PC-3 (cell line): ENCODE measurements around the gene PLPPR1. TPM values are rescaled to one million over a fixed set of nuclear protein-coding genes. Genes with fewer than 3 reads are reported as not detected.
"Not testable (repeated sequence)": the region's sequence is repeated elsewhere in the genome, so short reads cannot be mapped to it uniquely, and the experiment has no call there.

ENCODE experiments used
- ATAC-seq: fragments of 200-7000 bp; cut with Tn5 transposase; 2 replicates; pipeline ENCODE4 v1.9.1; 2020; ENCODE audit warnings: mild to moderate bottlenecking, moderate library complexity
- BruUV-seq: library from RNA; stranded (reverse); fragments of 400-500 nt; replicated peaks from 2 replicates; lab custom pipeline; 2021; lab: Mats Ljungman, UMichigan
- CTCF ChIA-PET: fragments of 300-600 bp; sonication (Branson Sonifier 250); formaldehyde crosslinking; loops from one replicate; lab custom pipeline; 2022; ENCODE audit warnings: antibody characterized with exemption; lab: Charles Lee
- POLR2A ChIA-PET: fragments of 300-600 bp; sonication (Branson Sonifier 250); formaldehyde crosslinking; loops from one replicate; lab custom pipeline; 2022; ENCODE audit warnings: antibody characterized with exemption; ENCODE audit not compliant: unreplicated experiment; lab: Charles Lee
- DNase-seq: peaks from one replicate; pipeline ENCODE4 v3.0.0-alpha.2; 2015
- H2AFZ ChIP-seq: fragments of 300-600 bp; sonication (generic); 2 replicates; pipeline ENCODE4 v1.6.0; 2016; ENCODE audit warnings: antibody characterized with exemption, low read length
- H3F3A ChIP-seq: fragments of 300-600 bp; sonication (generic); one replicate; pipeline ENCODE4 v1.6.0; 2017; ENCODE audit warnings: antibody characterized with exemption, low read length, control low read depth, mild to moderate bottlenecking; ENCODE audit not compliant: unreplicated experiment
- H3K27ac ChIP-seq: fragments of 300-600 bp; sonication (generic); 2 replicates; pipeline ENCODE4 v1.5.1; 2016; ENCODE audit warnings: mild to moderate bottlenecking, low read length
- H3K27me3 ChIP-seq: fragments of 300-600 bp; sonication (generic); 2 replicates; pipeline ENCODE4 v1.6.1; 2016; ENCODE audit warnings: low read length, mixed read lengths
- H3K36me3 ChIP-seq: fragments of 300-600 bp; sonication (generic); 2 replicates; pipeline ENCODE4 v1.6.1; 2016; ENCODE audit warnings: low read depth, mixed run types, low read length, mixed read lengths
- H3K4me1 ChIP-seq: fragments of 300-600 bp; sonication (generic); 2 replicates; pipeline ENCODE4 v1.5.1; 2016; ENCODE audit warnings: low read length; ENCODE audit not compliant: insufficient read depth
- H3K4me2 ChIP-seq: fragments of 300-600 bp; sonication (generic); 2 replicates; pipeline ENCODE4 v1.6.0; 2016; ENCODE audit warnings: low read length
- H3K4me3 ChIP-seq: fragments of 300-600 bp; sonication (generic); 2 replicates; pipeline ENCODE4 v1.5.1; 2016; ENCODE audit warnings: mild to moderate bottlenecking, low read length, mixed read lengths
- H3K79me2 ChIP-seq: fragments of 300-600 bp; sonication (generic); 2 replicates; pipeline ENCODE4 v1.6.1; 2017; ENCODE audit warnings: low read length, mixed read lengths
- H3K9ac ChIP-seq: fragments of 300-600 bp; sonication (generic); 2 replicates; pipeline ENCODE4 v1.6.0; 2016; ENCODE audit warnings: mild to moderate bottlenecking, low read length
- H3K9me2 ChIP-seq: fragments of 300-600 bp; sonication (generic); replicated peaks from 2 replicates; pipeline ENCODE4 v1.6.1; 2016; ENCODE audit warnings: mixed run types, low read length, mixed read lengths
- H3K9me3 ChIP-seq: fragments of 300-600 bp; sonication (generic); 2 replicates; pipeline ENCODE4 v1.6.1; 2016; ENCODE audit warnings: low read length, mixed read lengths
- H4K20me1 ChIP-seq: fragments of 300-600 bp; sonication (generic); 2 replicates; pipeline ENCODE4 v1.6.1; 2016; ENCODE audit warnings: low read length, mixed read lengths
- EZH2 ChIP-seq: fragments of 300-600 bp; sonication (generic); IDR thresholded peaks from one replicate; pipeline ENCODE4 v1.6.1; 2017; ENCODE audit warnings: antibody characterized with exemption, mild to moderate bottlenecking, low read length; ENCODE audit not compliant: unreplicated experiment
- EZH2phosphoT487 ChIP-seq: fragments of 300-600 bp; sonication (generic); IDR thresholded peaks from 2 replicates; pipeline ENCODE4 v1.6.1; 2018; ENCODE audit warnings: mild to moderate bottlenecking, antibody characterized with exemption, low read length, borderline replicate concordance
- intact Hi-C: fragments of 100-400 bp; cut with micrococcal nuclease; formaldehyde crosslinking; loops from 2 replicates; pipeline ENCODE4 v1.9.0; 2023
- total RNA-seq: library from RNA; depleted of rRNA; stranded (reverse); fragments of >200 nt; gene quantifications from 2 replicates; pipeline ENCODE4 v1.2.3, GENCODE V29; 2014
- TF ChIP-seq, protein P1 (sequence below): fragments of 300-600 bp; sonication (generic); conservative IDR thresholded peaks from 2 replicates; pipeline ENCODE4 v1.5.1; 2017; ENCODE audit warnings: antibody characterized with exemption, low read depth, mild to moderate bottlenecking, low read length

Gene PLPPR1
- total RNA-seq, 1 experiment from 2014 or later, result not detected

DNA sequence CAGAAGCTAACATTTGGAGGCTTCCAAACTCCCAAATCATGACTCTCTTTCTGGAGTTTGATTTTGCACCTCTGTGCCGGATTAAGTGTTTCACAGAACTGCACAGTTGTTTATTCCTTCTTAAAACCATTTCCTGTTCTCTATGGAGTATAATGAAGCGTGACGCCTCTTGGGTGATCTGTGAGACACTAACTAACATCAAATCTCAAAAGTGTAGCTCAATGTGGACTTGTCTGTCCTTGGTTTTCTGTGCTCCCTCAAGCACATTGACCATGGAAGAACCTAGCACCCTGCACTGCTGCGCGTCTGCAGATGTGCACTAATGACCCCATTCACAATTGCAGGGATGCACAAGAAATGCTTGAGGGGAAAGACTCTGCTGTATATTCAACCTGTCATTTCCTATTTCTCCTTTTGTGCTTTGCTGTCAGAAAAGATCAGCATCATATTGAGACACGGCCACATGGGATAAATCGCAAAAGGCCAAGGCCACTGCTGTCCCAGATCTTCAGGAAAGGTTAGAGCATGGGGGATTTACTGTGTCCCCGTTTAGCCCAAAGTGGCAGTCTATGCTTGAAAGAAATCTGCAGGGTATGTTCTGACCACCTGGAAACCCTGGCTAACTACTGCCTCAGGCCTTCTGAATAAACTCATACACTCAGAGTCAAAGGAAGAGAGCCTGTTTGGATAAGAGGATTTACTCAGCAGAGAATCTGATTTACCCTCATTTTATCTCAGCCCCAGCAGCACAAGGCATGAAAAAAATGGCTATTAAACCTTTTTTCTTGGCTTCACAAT, 246.6 kb downstream of the PLPPR1 start:
- TF ChIP-seq EZH2phosphoT487 (no peak), EZH2 (no peak)
- TF ChIP-seq, protein P1, sequence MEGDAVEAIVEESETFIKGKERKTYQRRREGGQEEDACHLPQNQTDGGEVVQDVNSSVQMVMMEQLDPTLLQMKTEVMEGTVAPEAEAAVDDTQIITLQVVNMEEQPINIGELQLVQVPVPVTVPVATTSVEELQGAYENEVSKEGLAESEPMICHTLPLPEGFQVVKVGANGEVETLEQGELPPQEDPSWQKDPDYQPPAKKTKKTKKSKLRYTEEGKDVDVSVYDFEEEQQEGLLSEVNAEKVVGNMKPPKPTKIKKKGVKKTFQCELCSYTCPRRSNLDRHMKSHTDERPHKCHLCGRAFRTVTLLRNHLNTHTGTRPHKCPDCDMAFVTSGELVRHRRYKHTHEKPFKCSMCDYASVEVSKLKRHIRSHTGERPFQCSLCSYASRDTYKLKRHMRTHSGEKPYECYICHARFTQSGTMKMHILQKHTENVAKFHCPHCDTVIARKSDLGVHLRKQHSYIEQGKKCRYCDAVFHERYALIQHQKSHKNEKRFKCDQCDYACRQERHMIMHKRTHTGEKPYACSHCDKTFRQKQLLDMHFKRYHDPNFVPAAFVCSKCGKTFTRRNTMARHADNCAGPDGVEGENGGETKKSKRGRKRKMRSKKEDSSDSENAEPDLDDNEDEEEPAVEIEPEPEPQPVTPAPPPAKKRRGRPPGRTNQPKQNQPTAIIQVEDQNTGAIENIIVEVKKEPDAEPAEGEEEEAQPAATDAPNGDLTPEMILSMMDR, result no peak
- no peak overlapping the region for H2AFZ ChIP-seq
- no peaks in the 10 kb centered on the region for H3K4me1 ChIP-seq
- BruUV-seq, result no TSS peak
- no peak overlapping the region for H3K9ac ChIP-seq
- no peaks in the 10 kb centered on the region for H3K9me2 ChIP-seq
- no peaks in the 10 kb centered on the region for H3K9me3 ChIP-seq
- POLR2A ChIA-PET, result no interaction called here
- no peaks in the 10 kb centered on the region for H3F3A ChIP-seq
- H3K4me2 ChIP-seq, result no peak overlapping the region
- H3K36me3 ChIP-seq, result no peaks in the 10 kb centered on the region
- H3K79me2 ChIP-seq, result no peaks in the 10 kb centered on the region
- no peak overlapping the region for H3K27ac ChIP-seq
- no peak overlapping the region for H3K4me3 ChIP-seq
- intact Hi-C loops, result no loop called here
- H3K27me3 ChIP-seq, result no peaks in the 10 kb centered on the region
- no peak for ATAC-seq
- CTCF ChIA-PET, result no interaction called here
- no peak for DNase-seq
- H4K20me1 ChIP-seq, result no peaks in the 10 kb centered on the region

- H3K9me3 ChIP-seq, result no peaks in the 10 kb centered on the region
- no peaks in the 10 kb centered on the region for H3K36me3 ChIP-seq
- no peak overlapping the region for H2AFZ ChIP-seq
- intact Hi-C loops, result no loop called here
- H3K4me2 ChIP-seq, result no peak overlapping the region
- H3K9ac ChIP-seq, result no peak overlapping the region
- H3K79me2 ChIP-seq, result no peaks in the 10 kb centered on the region
- TF ChIP-seq EZH2, result no peak
- BruUV-seq, result no TSS peak
- ChIA-PET CTCF (no interaction called here), POLR2A (no interaction called here)
- no peak overlapping the region for H3K4me3 ChIP-seq
- ATAC-seq, result no peak
- no peaks in the 10 kb centered on the region for H3K4me1 ChIP-seq
- H3K27ac ChIP-seq, result no peak overlapping the region
- no peaks in the 10 kb centered on the region for H3K27me3 ChIP-seq
- H4K20me1 ChIP-seq, result no peaks in the 10 kb centered on the region
- no peak for DNase-seq
- no peaks in the 10 kb centered on the region for H3K9me2 ChIP-seq
- no peaks in the 10 kb centered on the region for H3F3A ChIP-seq
Measured at GRCh38 chr9:101275769-101276250, 247.3 kb downstream of the PLPPR1 start.

- H3K36me3 ChIP-seq, DNase-seq, H3K4me3 ChIP-seq, H3K9me3 ChIP-seq, H3K4me2 ChIP-seq, ATAC-seq, H3K79me2 ChIP-seq, H3K9ac ChIP-seq, CTCF ChIA-PET, H3K9me2 ChIP-seq, H3K27me3 ChIP-seq, H3F3A ChIP-seq, BruUV-seq, H3K4me1 ChIP-seq, intact Hi-C loops, H4K20me1 ChIP-seq, POLR2A ChIA-PET, H2AFZ ChIP-seq, H3K27ac ChIP-seq: not testable (repeated sequence)
Measured at GRCh38 chr9:101291043-101291442, 262.5 kb downstream of the PLPPR1 start.
